HCT116 (cell line): ENCODE data around the gene CAPNS1. TPM values are rescaled to one million over a fixed set of nuclear protein-coding genes. Genes with fewer than 3 reads are reported as not detected.

Source experiments
- ATAC-seq: fragments of 200-7000 bp; cut with Tn5 transposase; 2 replicates; pipeline ENCODE4 v1.9.1; 2020; ENCODE audit warnings: mild to moderate bottlenecking, moderate library complexity
- BruUV-seq: library from RNA; stranded (reverse); fragments of 400-500 nt; replicated peaks from 2 replicates; lab custom pipeline; 2021; lab: Mats Ljungman, UMichigan
- CTCF ChIA-PET: fragments of 300-600 bp; sonication (Branson Sonifier 250); formaldehyde crosslinking; loops from one replicate; lab custom pipeline; 2021; ENCODE audit warnings: antibody characterized with exemption; lab: Charles Lee
- POLR2A ChIA-PET: fragments of 300-600, 350-600 bp; sonication (Branson Sonifier 250); formaldehyde crosslinking; loops from one replicate; lab custom pipeline; 2021; ENCODE audit warnings: antibody characterized with exemption; lab: Charles Lee
- RAD21 ChIA-PET, 2 experiments: fragments of 300-600 bp; sonication (Branson Sonifier 250); formaldehyde crosslinking; loops; one replicate each; lab custom pipeline; 2023; ENCODE audit warnings: low total read pairs in 2 of 2; ENCODE audit not compliant: uncharacterized antibody in 2 of 2, unreplicated experiment in 2 of 2, low non-redundant PET in 1 of 2; lab: Charles Lee
- DNase-seq: peaks from one replicate; pipeline ENCODE4 v3.0.0-alpha.2; 2010; ENCODE audit warnings: low read depth, low spot score
- H2AFZ ChIP-seq: fragments of 200-600 bp; shearing (Covaris generic), sonication (generic); 2 replicates; pipeline ENCODE4 v1.6.1; 2017; ENCODE audit warnings: low read depth, mixed run types, mixed read lengths, antibody characterized with exemption, low read length; ENCODE audit not compliant: poor library complexity, severe bottlenecking
- H3K27ac ChIP-seq: 2 replicates; pipeline ENCODE4 v1.5.1; 2012; ENCODE audit warnings: low read depth, low read length
- H3K27me3 ChIP-seq: fragments of 200-600 bp; sonication (generic); 2 replicates; pipeline ENCODE4 v1.6.1; 2016; ENCODE audit warnings: mixed run types, low read length, mixed read lengths; ENCODE audit not compliant: insufficient read depth
- H3K36me3 ChIP-seq, 2 experiments: fragments of 200-500 bp in 1 of 2; fragments of 200-600 bp in 1 of 2; sonication (Bioruptor generic) in 1 of 2; sonication (generic) in 1 of 2; 2 replicates each; pipeline versions ENCODE4 v1.5.1 to v1.6.1; 2014 to 2016; ENCODE audit warnings: low read length in 2 of 2, inconsistent platforms in 1 of 2, mixed read lengths in 1 of 2, mixed run types in 1 of 2; ENCODE audit not compliant: insufficient read depth in 2 of 2, control insufficient read depth in 1 of 2
- H3K4me1 ChIP-seq, 2 experiments: fragments of 200-600 bp in 1 of 2; sonication (generic) in 1 of 2; 2 replicates each; pipeline versions ENCODE4 v1.5.1 to v1.6.1; 2012 to 2017; ENCODE audit warnings: low read length in 2 of 2, inconsistent platforms in 1 of 2, mild to moderate bottlenecking in 1 of 2, mixed read lengths in 1 of 2, mixed run types in 1 of 2, moderate library complexity in 1 of 2; ENCODE audit not compliant: insufficient read depth in 2 of 2, control insufficient read depth in 1 of 2
- H3K4me2 ChIP-seq: fragments of 200-600 bp; sonication (generic); 2 replicates; pipeline ENCODE4 v1.6.1; 2017; ENCODE audit warnings: mixed run types, low read length, mixed read lengths
- H3K4me3 ChIP-seq, 2 experiments: fragments of 200-600 bp in 1 of 2; sonication (generic) in 1 of 2; replicated peaks in 1 of 2; 2 replicates each; pipeline ENCODE4 v1.5.1; 2011 to 2016; ENCODE audit warnings: low read length in 2 of 2, control low read depth in 1 of 2, low read depth in 1 of 2, mild to moderate bottlenecking in 1 of 2, mixed read lengths in 1 of 2, mixed run types in 1 of 2
- H3K79me2 ChIP-seq: fragments of 200-600 bp; sonication (generic); 2 replicates; pipeline ENCODE4 v1.6.1; 2017; ENCODE audit warnings: mild to moderate bottlenecking, mixed run types, low read length, moderate library complexity, mixed read lengths; ENCODE audit not compliant: insufficient read depth
- H3K9ac ChIP-seq: fragments of 200-600 bp; sonication (generic); 2 replicates; pipeline ENCODE4 v1.6.1; 2016; ENCODE audit warnings: low read length, mixed read lengths
- H3K9me2 ChIP-seq: fragments of 200-600 bp; sonication (generic), shearing (Covaris generic); 2 replicates; pipeline ENCODE4 v1.6.1; 2017; ENCODE audit warnings: mixed run types, mild to moderate bottlenecking, moderate library complexity; ENCODE audit not compliant: insufficient read depth
- H3K9me3 ChIP-seq, 2 experiments: fragments of 200-500 bp in 1 of 2; fragments of 200-600 bp in 1 of 2; sonication (Bioruptor generic) in 1 of 2; sonication (generic) in 1 of 2; 2 replicates each; pipeline ENCODE4 v1.6.1; 2014 to 2017; ENCODE audit warnings: low read length in 2 of 2, mixed read lengths in 2 of 2, inconsistent platforms in 1 of 2, low read depth in 1 of 2, mild to moderate bottlenecking in 1 of 2, mixed run types in 1 of 2, moderate library complexity in 1 of 2; ENCODE audit not compliant: control insufficient read depth in 1 of 2, insufficient read depth in 1 of 2
- H4K20me1 ChIP-seq: fragments of 200-600 bp; sonication (generic), shearing (Covaris generic); 2 replicates; pipeline ENCODE4 v1.6.1; 2017; ENCODE audit warnings: mixed run types, mild to moderate bottlenecking, moderate library complexity; ENCODE audit not compliant: insufficient read depth
- CBX3 ChIP-seq: IDR thresholded peaks from 2 replicates; pipeline ENCODE4 v1.6.1; 2012; ENCODE audit warnings: low read depth
- CEBPB ChIP-seq: IDR thresholded peaks from 2 replicates; pipeline ENCODE4 v1.6.1; 2012; ENCODE audit warnings: low read depth
- CTCF ChIP-seq, 3 experiments: fragments of 200-600 bp in 1 of 3; sonication (generic) in 1 of 3; IDR thresholded peaks in 2 of 3; conservative IDR thresholded peaks in 1 of 3; 2 replicates each; pipeline ENCODE4 v1.5.1; 2012 to 2017; ENCODE audit warnings: low read depth in 2 of 3, low read length in 2 of 3, antibody characterized with exemption in 1 of 3, borderline replicate concordance in 1 of 3, control low read depth in 1 of 3, mild to moderate bottlenecking in 1 of 3, mixed read lengths in 1 of 3, mixed run types in 1 of 3, moderate library complexity in 1 of 3; ENCODE audit not compliant: insufficient read depth in 1 of 3
- EGR1 ChIP-seq: IDR thresholded peaks from 2 replicates; pipeline ENCODE4 v1.6.1; 2012; ENCODE audit warnings: low read depth
- EZH2phosphoT487 ChIP-seq: fragments of 200-600 bp; IDR thresholded peaks from 2 replicates; pipeline ENCODE4 v1.6.1; 2018; ENCODE audit warnings: antibody characterized with exemption, borderline replicate concordance
- JUND ChIP-seq: IDR thresholded peaks from 2 replicates; pipeline ENCODE4 v1.6.1; 2012
- MAX ChIP-seq: IDR thresholded peaks from 2 replicates; pipeline ENCODE4 v1.6.1; 2012
- POLR2A ChIP-seq: IDR thresholded peaks from 2 replicates; pipeline ENCODE4 v1.7.0; 2011; ENCODE audit warnings: borderline replicate concordance; ENCODE audit not compliant: insufficient read depth, insufficient read length; ENCODE audit errors: extremely low read depth
- POLR2AphosphoS5 ChIP-seq: IDR thresholded peaks from 2 replicates; pipeline ENCODE4 v1.6.1; 2011; ENCODE audit warnings: mild to moderate bottlenecking, low read depth, low read length, moderate library complexity
- RAD21 ChIP-seq: IDR thresholded peaks from 2 replicates; pipeline ENCODE4 v1.6.1; 2012; ENCODE audit warnings: low read depth, mild to moderate bottlenecking
- REST ChIP-seq: IDR thresholded peaks from 2 replicates; pipeline ENCODE4 v1.6.1; 2012; ENCODE audit warnings: low read depth
- SRF ChIP-seq: IDR thresholded peaks from 2 replicates; pipeline ENCODE4 v1.6.1; 2012; ENCODE audit warnings: low read depth
- TCF7L2 ChIP-seq: IDR thresholded peaks from 2 replicates; pipeline ENCODE4 v1.7.0; 2011; ENCODE audit warnings: borderline replicate concordance, inconsistent platforms; ENCODE audit not compliant: insufficient read depth, insufficient read length; ENCODE audit errors: extremely low read depth
- YY1 ChIP-seq: IDR thresholded peaks from 2 replicates; pipeline ENCODE4 v1.6.1; 2011; ENCODE audit warnings: low read length, low read depth, moderate library complexity, mild to moderate bottlenecking; ENCODE audit not compliant: insufficient replicate concordance; ENCODE audit errors: extremely low read depth
- ZFX ChIP-seq: fragments of 450-650 bp; IDR thresholded peaks from 2 replicates; pipeline ENCODE4 v1.6.1; 2017
- ZNF274 ChIP-seq: fragments of 200-500 bp; sonication (Bioruptor generic); IDR thresholded peaks from 2 replicates; pipeline ENCODE4 v1.6.1; 2014; ENCODE audit warnings: mild to moderate bottlenecking, low read depth, low read length, inconsistent platforms
- intact Hi-C: fragments of 100-400 bp; cut with micrococcal nuclease; formaldehyde crosslinking; loops from 2 replicates; pipeline ENCODE4 v1.10.0; 2022
- total RNA-seq: library from RNA; stranded (reverse); gene quantifications from one replicate; pipeline ENCODE4 v1.2.1, GENCODE V29; 2021; ENCODE audit not compliant: unreplicated experiment

CAPNS1 gene
- total RNA-seq, 1 experiment from 2014 or later, result 621 TPM

- no peak for DNase-seq
- Histone ChIP-seq H3K4me1 (peaks cover 0 to 21% of the 10 kb centered on the region in 2 experiments; a peak in 2 of 4 replicates), H3K36me3 (peaks cover 10 to 28% of the 10 kb centered on the region in 2 experiments; a peak in 3 of 4 replicates), H3K79me2 (no peaks in the 10 kb centered on the region)
- CTCF ChIA-PET, result no interaction called here
- BruUV-seq, result no TSS peak
- TF ChIP-seq EZH2phosphoT487 (no peak), ZNF274 (no peak), CTCF (IDR thresholded peaks at IDR 0.05 in 2 of 3, conservative IDR thresholded peaks at IDR 0.05 in 1 of 3; ENCODE audit: borderline replicate concordance in 1 of 3, insufficient read depth in 1 of 3, low read depth in 2 of 3, low read length in 2 of 3) (no peak), EGR1 (no peak), SRF (no peak), JUND (no peak), REST (no peak), TCF7L2 (no peak), POLR2A (no peak), MAX (no peak), YY1 (no peak), CBX3 (no peak), POLR2AphosphoS5 (no peak), CEBPB (no peak), RAD21 (no peak), ZFX (no peak)
- TF ChIP-seq, all 23 proteins: peak for 0
- ChIA-PET POLR2A (no interaction called here), RAD21 (no interaction called here)
- Histone ChIP-seq H3K9me3 (no peaks in the 10 kb centered on the region), H3K27me3 (no peaks in the 10 kb centered on the region), H3K9me2 (no peaks in the 10 kb centered on the region), H3K4me2 (peak overlapping the region; percentile 32; the same call in 1 of the 2 replicates), H3K27ac (no peak overlapping the region), H2AFZ (no peak overlapping the region), H4K20me1 (no peaks in the 10 kb centered on the region), H3K4me3 (no peak overlapping the region), H3K9ac (no peak overlapping the region)
- intact Hi-C loops, result no loop called here
- peak; percentile 61 for ATAC-seq
Observed at GRCh38 chr19:36103842-36104552, 35.9 kb upstream of the CAPNS1 start.
